Limb (tissue), 2 donors: ENCODE results near the gene BIRC3.
A peak's percentile ranks its signal among the peaks of the same experiment; 100 is the strongest.

Experiments used
- DNase-seq, 2 donors: peaks; one replicate each; pipeline ENCODE4 v3.0.0-alpha.2; 2016; ENCODE audit errors: extremely low spot score in 2 of 2

The BIRC3 gene

GRCh38 chr11:102317099-102317767, at the start of gene BIRC3:
Gene BIRC3, plus strand, starts transcription at chr11:102317484. Its CDS starts 7,026 bp downstream, at chr11:102324510.
- peak; percentile 45 to 76 for DNase-seq

- DNase-seq: no peak
These were observed 49.7 kb upstream of the BIRC3 start for GRCh38 chr11:102267609-102268008.

- DNase-seq: peak; percentile 70 to 81
These were observed 49.0 kb upstream of the BIRC3 start for GRCh38 chr11:102268083-102268984.

- DNase-seq: no peak
These were observed 48.3 kb upstream of the BIRC3 start for GRCh38 chr11:102268985-102269470.

- DNase-seq: no peak
These were observed 47.4 kb upstream of the BIRC3 start for GRCh38 chr11:102269927-102270326.

GRCh38 chr11:102272047-102272824, 45.0 kb upstream of the BIRC3 start:
- DNase-seq: no peak

- no peak for DNase-seq
These were observed 42.7 kb upstream of the BIRC3 start for GRCh38 chr11:102274628-102275027.

GRCh38 chr11:102276362-102276761, 40.9 kb upstream of the BIRC3 start:
- peak in 1 of 2 donors; percentile 63 for DNase-seq

- no peak for DNase-seq
These were observed 40.5 kb upstream of the BIRC3 start for GRCh38 chr11:102276783-102277182.

- peak; percentile 39 to 84 for DNase-seq
These were observed 37.6 kb upstream of the BIRC3 start for GRCh38 chr11:102279641-102280170.

GRCh38 chr11:102280245-102280833, 36.9 kb upstream of the BIRC3 start:
- no peak for DNase-seq

GRCh38 chr11:102283116-102283485, 34.2 kb upstream of the BIRC3 start:
- DNase-seq: no peak

GRCh38 chr11:102284008-102284407, 33.3 kb upstream of the BIRC3 start:
- DNase-seq: no peak

- DNase-seq: no peak
These were observed 31.0 kb upstream of the BIRC3 start for GRCh38 chr11:102286292-102286691.

GRCh38 chr11:102287964-102288724, 29.1 kb upstream of the BIRC3 start:
- DNase-seq: peak; percentile 51 to 86

GRCh38 chr11:102288725-102289083, 28.6 kb upstream of the BIRC3 start:
- no peak for DNase-seq

GRCh38 chr11:102289592-102289991, 27.7 kb upstream of the BIRC3 start:
- no peak for DNase-seq

GRCh38 chr11:102291831-102292230, 25.5 kb upstream of the BIRC3 start:
- no peak for DNase-seq

- DNase-seq: no peak
These were observed 24.4 kb upstream of the BIRC3 start for GRCh38 chr11:102292933-102293332.

- DNase-seq: peak in 1 of 2 donors; percentile 52
These were observed 23.2 kb upstream of the BIRC3 start for GRCh38 chr11:102293873-102294601.
